ENCODE data around the gene C1QL2.

Gene C1QL2

DNA sequence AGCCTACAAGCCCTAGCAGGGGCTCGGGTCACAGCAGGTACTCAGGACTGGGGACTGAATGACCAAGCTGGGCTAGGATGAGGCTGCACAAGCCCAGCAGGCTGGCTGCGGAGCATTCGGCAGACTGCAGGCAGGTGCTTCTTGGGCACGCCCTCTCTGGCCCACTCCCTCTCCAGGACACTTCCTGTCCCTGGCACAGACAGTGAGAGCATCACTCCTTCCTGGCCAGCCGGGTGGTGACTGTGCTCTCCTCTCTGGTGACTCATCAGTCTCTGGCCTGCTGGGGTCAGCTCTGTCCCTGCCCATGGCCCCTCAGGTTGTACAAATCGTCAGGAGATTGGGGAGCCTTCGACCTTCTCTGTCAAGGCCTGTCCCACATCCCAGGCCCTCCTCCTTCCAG is 22.5 kb downstream of the C1QL2 start:
- DNase-seq: peak; percentile 83

DNA sequence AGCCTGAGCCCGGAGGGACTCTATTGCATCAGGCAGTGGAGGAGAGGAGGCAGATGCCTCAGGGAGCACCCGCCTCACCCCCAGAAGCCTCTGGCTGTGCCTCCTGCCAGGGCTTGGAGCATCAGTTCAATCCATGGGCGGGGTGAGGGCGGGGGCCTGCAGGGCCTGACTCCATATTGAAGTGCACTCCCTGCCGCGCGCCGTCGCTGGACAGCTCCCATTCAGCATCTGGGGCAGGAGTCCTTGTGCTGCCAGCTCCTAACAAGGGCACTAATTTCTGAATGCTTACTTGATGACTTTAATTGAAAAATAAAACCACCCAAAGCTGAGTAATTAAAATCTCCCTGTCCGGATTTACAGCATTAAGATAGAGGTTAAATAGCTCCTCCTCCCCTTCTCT is 23.8 kb downstream of the C1QL2 start:
- DNase-seq: no peak

DNA sequence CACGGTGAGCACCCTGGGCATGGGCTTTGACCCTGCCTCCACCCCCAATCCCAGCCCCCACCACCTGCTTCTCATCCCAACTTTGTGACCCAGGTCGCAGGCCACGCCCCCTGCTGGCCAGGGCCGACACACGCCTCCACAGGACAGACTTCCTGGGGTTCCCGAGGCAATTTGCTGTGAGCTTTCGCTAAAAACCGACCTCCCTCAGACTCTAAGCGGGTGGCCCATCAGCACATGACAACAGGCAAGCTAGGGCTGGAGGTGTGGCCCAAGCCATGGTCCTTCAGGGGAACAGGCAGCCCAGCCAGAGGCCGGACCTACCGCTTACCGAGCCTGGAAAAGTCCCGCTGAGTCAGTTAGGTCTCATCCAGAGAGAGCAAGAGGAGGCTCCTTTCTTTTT is 31.9 kb downstream of the C1QL2 start:
- DNase-seq: peak; percentile 23

DNA sequence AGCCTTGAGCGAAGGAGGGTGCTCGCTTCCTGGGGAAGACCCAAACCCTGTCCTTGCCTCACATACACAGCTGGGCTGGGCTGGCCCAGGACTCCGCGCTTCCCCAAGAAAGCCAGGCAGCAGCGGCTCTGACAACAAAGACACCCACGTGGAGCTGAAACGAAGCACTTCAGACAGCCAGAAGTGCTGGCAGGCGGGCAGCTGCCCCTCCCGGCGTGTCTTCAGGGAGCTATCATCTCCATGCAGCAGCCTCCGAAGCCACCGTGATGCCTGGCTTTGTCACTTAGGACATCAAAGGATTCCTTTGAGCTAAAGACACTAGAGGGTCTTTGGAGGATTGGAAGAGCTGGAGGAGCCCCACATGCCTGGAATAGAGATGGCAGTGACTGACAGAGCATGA is 35.2 kb downstream of the C1QL2 start:
- no peak for DNase-seq

DNA sequence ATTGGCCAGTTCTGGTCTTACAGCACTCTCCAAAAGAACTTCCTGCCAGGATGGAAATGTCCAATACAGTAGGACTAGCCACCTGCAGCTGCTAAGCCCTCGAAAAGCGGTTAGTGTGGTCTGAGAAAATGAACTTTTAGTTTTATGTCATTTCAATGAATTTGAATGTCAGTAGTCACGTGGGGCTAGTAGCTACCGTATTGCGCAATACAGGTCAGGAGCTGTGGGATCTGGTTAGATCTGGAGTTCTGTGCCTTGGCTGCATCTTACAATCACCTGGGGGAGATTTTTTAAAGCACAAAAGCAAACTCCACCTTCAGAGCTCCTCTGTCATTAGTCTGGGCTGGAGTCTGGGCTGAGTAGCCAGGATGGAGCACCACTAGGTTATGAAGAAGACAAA is 35.9 kb downstream of the C1QL2 start:
- no peak for DNase-seq

GRCh38 chr2:119119999-119120756 is 38.4 kb downstream of the C1QL2 start:
- DNase-seq: no peak

- no peak for DNase-seq
Observed at GRCh38 chr2:119119076-119119785, 39.3 kb downstream of the C1QL2 start.

- DNase-seq: no peak
Observed at GRCh38 chr2:119117891-119118882, 40.4 kb downstream of the C1QL2 start.

DNA sequence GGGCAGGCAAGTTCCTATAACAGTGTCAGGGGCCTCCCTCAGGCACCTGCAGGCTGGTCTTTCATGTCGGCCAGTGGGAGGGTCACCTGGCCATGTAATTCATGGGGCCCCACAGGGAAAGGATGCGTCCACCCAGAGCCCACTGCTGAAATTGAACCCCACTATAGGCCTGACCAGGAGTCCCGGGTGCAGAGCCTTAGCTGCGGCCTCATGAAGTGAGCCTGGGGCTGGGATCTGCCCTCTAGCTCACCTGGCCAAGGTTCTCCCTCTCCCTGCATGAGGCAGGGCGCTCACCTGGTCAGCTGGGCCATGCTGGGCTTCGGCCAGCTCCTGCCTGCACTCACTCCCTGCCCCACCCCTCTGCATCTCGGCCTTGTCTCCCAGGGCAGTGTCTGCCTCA is 41.1 kb downstream of the C1QL2 start:
- no peak for DNase-seq

DNA sequence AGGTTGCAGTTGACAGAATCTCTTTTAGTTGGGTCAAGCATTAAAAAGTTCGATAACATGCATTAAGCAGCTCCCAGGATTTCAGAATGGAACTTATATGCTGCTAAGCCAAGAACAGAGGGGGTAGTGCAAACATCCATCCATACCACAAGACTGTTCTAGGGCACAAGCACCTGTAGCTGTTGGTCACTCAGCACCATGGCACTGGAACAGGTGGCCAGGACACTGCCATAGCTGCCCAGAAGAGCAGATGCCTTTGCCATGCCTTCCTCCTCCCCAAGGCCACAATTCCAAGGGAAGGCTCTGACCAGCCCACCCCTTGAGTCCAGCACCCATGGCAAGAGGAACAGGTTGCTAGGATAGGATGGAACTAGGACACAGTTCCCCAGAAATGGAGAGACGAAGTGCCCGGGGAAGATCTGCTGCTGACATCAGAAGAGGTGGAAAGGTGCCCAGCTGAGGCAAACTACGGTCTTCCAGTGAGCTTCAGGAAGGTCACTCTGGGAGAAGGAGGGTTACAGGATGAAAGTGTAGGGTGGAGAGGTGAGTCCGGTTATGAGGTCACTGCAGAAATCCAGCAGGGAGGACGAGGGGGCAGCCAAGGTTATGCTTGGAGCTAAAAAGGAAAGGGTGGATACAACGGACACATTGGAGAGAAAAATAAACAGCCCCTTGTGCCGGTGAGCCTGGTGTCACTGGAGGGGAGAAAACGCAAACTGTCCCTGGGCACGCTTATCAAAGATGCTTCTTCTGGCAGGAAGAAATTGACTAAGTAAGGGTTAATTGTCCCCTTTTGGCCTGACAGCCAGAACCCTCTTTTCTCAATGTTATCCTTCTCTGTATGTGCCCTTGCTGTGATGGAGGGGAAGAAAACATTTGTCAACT is 41.9 kb downstream of the C1QL2 start:
- no peak for DNase-seq

DNA sequence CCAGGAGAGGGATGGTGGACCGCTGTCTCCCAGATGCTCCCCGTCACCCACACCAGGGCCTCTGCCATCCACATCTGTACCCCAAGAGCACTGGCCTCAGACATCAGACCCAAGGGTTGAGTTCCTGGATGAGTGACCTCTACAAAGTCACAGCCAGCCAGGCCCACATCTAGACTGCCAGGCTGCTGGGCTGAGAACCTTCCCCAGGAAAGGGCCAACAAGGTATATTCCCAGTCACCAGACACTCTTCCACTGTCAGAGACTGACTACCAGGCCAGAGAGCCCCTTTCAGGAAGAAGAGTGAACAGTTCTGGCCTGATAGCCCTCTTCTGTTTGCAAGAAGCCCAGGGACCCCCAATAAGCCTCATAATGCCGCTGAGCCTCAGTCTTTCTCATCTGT is 44.3 kb downstream of the C1QL2 start:
- no peak for DNase-seq

DNA sequence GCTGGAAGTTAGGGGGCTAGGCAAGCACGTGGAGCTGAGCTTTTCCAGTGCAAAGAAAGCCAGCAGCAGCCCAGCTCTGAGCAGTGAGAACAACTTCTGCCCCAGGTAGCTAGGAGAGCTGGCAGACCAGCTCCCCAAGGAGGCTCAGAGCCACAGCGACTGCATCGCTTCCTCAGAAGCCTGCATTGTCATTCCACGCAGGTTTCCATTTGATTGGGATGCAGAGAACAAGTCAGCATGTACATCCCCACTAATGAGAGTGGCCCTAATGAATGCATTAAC is 45.1 kb downstream of the C1QL2 start:
- DNase-seq: no peak

DNA sequence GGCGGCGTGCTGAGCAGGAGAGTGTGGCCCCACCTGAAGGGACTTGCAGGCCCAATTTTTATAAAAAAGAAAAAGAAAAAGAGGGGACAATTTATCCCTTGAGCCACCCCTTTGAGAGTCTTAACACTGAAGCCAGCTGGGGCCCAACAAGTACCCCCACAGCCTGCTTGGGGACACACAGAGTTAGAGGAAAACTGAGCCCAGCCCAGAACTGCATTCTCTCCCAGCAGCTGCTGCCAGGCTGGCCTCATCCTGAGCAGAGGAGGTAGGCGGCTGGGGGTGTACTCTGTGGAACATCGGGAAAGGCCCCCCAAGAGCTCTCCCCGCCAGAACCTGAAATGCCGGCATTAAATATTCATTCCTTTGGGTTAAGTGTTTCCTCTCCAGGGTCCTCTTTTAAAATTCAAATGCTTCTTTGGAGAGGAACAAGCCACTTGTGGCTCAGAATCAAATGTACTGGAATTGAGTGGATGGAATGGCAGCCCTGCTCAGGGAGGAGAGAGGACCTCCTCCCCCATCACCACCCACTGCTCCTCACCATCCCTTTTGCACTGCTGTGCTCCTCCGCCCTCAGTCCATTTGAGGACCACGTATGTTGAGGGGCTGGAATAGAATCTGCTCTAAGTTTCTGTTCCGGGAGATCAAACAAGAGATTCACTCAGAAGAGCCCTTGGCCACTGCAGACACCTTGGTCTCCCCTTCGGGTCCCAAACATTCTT is 45.6 kb downstream of the C1QL2 start:
- DNase-seq: no peak

DNA sequence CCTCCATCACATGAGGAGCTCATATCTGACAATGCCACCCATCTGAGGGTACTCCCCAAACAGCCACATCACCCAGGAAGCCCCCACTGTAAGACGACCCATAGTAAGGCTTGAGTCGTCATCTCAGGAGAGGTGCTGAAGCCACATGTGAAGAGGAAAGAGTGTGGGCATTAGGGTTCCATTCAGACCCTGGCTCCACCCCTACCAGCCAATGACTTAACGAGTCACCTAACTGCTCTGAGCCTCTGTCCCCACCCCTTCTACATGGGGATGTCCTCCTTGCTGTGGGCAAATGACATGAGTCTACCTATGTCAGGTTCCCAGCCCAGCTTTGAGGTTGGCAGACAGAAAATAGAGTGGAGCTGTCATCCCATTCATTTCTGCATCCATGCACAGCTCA is 46.3 kb downstream of the C1QL2 start:
- DNase-seq: no peak

DNA sequence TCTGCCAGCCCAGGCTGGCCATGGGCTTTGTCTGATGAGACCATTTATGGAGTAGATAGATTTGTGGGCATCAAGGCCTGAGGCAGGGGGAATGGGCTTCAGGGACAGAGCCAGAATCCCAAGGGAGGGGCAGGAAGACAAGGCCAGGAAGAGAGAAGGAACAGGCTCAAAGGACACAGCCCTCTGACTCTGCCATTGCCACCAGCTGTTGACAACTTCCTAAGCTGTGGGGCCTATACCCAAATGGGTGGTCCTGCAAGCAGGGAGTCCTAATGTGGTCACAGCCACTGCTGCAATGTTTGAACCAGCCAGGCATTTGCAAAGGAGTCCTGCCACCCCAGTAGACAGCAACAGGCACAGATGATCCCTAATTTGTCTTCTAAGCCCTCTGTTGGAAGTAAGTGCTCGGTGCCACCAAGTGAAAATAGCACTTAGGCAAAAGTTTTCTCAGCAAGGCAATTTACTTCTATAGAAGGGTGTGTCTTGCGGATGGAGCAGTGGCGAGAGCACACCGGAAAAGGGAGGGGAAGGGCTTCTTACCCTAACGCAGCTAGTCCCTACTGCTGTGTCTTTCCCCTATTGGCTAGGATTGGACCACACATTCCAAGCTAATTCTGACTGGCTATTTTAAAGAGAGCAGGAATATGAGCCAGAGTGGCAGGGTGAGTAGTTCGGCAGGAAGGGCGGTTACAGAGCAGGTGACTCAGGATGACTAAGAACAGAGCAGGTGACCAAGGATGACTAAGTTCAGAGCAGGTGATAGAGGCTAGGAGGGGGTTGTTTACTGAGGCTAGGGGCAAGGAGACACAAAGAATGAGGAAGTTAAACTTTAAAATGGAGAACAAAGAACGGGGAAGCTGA is 47.2 kb downstream of the C1QL2 start:
- no peak for DNase-seq

GRCh38 chr2:119109866-119110265 is 48.7 kb downstream of the C1QL2 start:
- DNase-seq: no peak

DNA sequence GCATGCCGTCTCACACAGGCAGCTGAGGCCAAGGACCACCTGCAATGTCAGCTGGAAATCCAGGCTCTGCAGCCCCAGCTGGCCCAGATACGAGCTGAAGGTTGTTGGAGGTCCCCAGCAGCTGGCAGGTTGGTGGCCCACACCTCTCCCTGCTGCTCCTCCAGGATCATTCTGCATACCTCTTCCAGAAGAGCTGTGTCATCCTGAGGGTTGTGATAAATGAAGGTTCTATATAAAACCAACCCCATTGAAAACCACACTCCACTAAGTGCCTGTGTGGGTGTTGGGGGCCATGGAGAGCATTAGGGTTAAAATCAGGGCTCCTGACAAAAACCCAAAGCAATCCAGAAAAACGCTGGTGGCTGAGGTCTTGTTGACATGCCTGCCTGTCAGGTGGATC is 50.4 kb downstream of the C1QL2 start:
- no peak for DNase-seq

DNA sequence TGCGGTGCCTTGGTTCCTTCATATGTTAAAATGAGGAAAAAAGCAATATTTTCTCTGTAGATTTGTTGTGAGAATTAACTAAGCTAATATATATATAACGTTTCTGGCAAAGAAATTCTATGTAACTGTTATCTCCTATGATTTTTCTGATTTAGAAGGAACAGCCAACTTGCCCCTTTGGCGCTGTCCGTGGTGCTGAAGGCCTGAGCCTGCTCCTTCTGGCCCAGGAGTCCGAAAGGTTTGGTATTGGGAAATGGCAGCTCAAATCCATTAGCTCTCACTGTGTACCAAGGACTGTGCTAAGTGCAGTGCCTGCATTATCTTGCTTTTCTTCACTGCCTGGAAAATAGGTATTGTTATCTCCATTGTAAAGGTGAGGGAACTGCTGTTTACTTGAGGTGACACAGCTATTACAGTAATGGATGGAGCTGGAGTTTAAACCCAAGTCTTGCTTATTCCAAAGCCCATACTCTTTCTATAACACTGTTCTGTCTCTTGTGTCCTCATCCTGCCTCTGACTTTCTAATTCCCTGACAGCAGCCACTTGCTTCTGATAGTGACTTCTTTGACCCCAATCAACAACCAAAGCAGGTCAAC is 52.2 kb downstream of the C1QL2 start:
- no peak for DNase-seq
